ENCODE data around the gene PARP15.

The PARP15 gene

GRCh38 chr3:122618614-122619013 is 41.2 kb downstream of the PARP15 start:
- no peak for TF ChIP-seq CTCF (IDR thresholded peaks at IDR 0.05; ENCODE audit: insufficient read depth, missing control alignments)
- no peak for DNase-seq (ENCODE audit: insufficient read length, low spot score)
- no peak for FAIRE-seq

- FAIRE-seq: no peak
- no peak for TF ChIP-seq CTCF (IDR thresholded peaks at IDR 0.05; ENCODE audit: insufficient read depth, missing control alignments)
- DNase-seq (ENCODE audit: insufficient read length, low spot score): no peak
Measured at GRCh38 chr3:122619040-122619439, 41.6 kb downstream of the PARP15 start.

DNA sequence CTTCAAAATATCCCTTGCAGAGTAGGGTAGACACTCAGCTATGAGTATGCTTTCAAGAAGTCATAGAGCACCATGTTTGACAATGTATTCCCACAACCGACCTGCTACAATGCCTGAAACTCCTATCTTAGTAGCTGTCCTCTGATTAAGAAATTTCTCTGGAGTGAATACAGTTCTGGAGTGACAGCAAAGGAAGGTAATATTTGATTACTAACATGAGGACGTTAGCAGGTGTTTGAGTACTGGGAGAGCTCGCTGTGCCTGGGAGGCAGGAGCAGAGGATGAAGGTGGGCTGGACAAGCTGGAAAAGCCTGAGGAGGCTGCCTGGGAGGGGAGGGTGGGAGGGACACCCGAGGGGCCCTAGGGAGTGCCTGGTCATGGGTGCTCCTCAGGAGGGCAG is 42.9 kb downstream of the PARP15 start:
- DNase-seq (ENCODE audit: insufficient read length, low spot score) (no peak), FAIRE-seq (no peak)
- no peak for TF ChIP-seq CTCF (IDR thresholded peaks at IDR 0.05; ENCODE audit: insufficient read depth, missing control alignments)

DNA sequence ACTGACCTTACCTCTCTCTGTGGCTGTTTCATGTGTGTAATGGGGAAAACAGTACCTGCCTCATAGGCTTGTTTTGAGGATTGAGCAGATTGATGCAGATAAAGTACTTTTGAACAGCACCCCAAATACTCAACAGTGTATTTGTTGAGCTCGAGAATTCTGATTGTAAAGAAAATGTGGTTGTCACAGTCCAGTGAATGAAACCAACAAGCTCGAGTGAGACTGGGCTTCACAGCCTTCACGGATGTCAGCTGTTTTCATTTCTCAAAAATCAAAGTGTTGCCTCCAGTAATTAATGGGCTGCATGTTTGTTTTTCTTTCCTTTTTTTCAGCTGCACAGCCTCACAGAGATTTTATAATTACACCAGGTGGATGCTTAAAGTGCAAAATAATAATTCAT is 43.7 kb downstream of the PARP15 start:
- TF ChIP-seq CTCF (IDR thresholded peaks at IDR 0.05; ENCODE audit: insufficient read depth, missing control alignments): no peak
- DNase-seq (ENCODE audit: insufficient read length, low spot score): no peak
- no peak for FAIRE-seq

DNA sequence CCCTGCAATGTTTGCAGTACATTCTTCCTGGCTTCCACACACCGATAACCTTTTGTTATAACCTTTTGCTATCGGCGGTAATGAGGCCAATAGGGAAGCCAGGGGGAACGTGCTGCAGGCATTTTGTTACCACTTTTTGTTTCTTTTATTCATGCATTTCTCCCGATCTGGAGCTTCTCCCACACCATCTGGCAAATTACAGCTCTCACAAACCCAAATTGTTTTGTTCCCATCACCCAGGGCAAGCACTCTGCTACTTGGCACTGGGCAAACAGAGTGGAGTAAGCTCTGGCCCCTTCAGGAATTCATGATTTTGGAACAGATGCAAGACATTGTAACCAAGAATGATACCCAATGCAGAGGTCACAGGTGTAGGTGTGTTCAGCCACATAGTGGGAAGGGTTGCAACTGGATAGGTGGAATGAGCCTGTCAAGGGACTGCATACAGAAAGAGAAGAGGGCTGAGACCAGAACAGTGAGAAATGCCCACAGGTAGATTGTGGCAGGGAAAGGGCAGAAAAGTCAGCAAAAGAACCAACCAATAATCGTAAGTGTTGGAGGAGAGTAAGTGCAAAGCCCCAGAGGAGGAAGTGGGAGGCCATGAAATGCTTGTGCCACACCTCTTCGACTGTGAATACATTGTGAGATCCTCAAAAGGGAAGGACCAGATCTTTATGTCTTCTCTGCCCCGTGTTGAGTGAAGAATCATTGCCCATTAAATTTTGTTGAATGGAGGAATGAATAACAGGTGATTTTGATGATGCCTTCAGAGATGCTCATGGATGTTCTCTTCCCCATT is 45.8 kb downstream of the PARP15 start:
- TF ChIP-seq CTCF (IDR thresholded peaks at IDR 0.05; ENCODE audit: insufficient read depth, missing control alignments): no peak
- DNase-seq (ENCODE audit: insufficient read length, low spot score) (no peak), FAIRE-seq (no peak)

DNA sequence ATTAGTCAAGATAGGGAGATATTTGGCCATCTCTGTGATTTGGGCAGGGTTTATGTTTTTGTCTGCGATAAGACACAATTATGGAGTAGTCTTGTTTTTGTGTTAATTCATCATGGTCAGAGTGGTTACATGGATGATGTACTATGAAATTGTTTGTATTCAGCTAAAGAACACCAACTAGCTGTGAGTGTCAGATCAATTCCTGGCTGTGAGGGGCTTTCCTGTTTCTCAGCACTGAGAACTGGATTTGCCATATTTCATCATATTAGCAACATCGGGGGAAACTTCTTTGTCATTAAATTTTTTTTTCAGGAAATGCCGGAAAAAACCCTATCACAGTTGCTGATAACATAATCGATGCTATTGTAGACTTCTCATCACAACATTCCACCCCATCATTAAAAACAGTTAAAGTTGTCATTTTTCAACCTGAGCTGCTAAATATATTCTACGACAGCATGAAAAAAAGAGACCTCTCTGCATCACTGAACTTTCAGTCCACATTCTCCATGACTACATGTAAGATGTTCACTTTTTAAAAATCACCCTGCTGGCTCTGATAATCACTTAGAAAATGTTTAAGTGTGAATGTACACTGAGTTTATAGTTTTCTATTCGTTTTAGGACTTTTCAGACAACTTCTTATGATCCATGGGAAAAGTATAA is 49.2 kb downstream of the PARP15 start:
- FAIRE-seq: no peak
- TF ChIP-seq CTCF (IDR thresholded peaks at IDR 0.05; ENCODE audit: insufficient read depth, missing control alignments): no peak
- no peak for DNase-seq (ENCODE audit: insufficient read length, low spot score)

- FAIRE-seq (no peak), DNase-seq (ENCODE audit: insufficient read length, low spot score) (no peak)
- no peak for TF ChIP-seq CTCF (IDR thresholded peaks at IDR 0.05; ENCODE audit: insufficient read depth, missing control alignments)
Measured at GRCh38 chr3:122627301-122627700, 49.9 kb downstream of the PARP15 start.
